Heart left ventricle (tissue), 16 donors: Measurements from ENCODE around the gene INTS2. TPM values are rescaled to one million over a fixed set of nuclear protein-coding genes. Genes with fewer than 3 reads are reported as not detected.

Experiments
- ATAC-seq, 4 donors: fragments of 200-7000 bp; cut with Tn5 transposase; one replicate each; pipeline ENCODE4 v1.9.1; 2020 to 2022; ENCODE audit warnings: moderate library complexity in 4 of 4, mild to moderate bottlenecking in 3 of 4, moderate number of reproducible peaks in 1 of 4
- DNase-seq, 5 donors: peaks; one replicate each; pipeline ENCODE4 v3.0.0-alpha.2; 2020
- H3K27ac ChIP-seq, 12 donors: fragments of 200-600 bp; sonication (generic) in 4 of 12; one replicate each; pipeline versions ENCODE4 v1.5.0 to v1.8.0; 2016 to 2022; ENCODE audit warnings: mild to moderate bottlenecking in 2 of 12
- H3K27me3 ChIP-seq, 9 donors: fragments of 200-600 bp; sonication (generic) in 2 of 9; one replicate each; pipeline versions ENCODE4 v1.5.1 to v1.8.0; 2016 to 2022; ENCODE audit warnings: mild to moderate bottlenecking in 3 of 9
- H3K36me3 ChIP-seq, 9 donors: fragments of 200-600 bp; sonication (generic) in 2 of 9; one replicate each; pipeline versions ENCODE4 v1.5.0 to v1.8.0; 2018 to 2022; ENCODE audit warnings: mild to moderate bottlenecking in 2 of 9
- H3K4me1 ChIP-seq, 12 donors: fragments of 200-600 bp; sonication (generic) in 4 of 12; one replicate each; pipeline versions ENCODE4 v1.5.0 to v1.8.0; 2016 to 2022; ENCODE audit warnings: mild to moderate bottlenecking in 3 of 12
- H3K4me3 ChIP-seq, 12 donors: fragments of 200-600 bp; sonication (generic) in 4 of 12; one replicate each; pipeline versions ENCODE4 v1.5.0 to v1.8.0; 2017 to 2022; ENCODE audit warnings: mild to moderate bottlenecking in 9 of 12, moderate library complexity in 4 of 12
- H3K9me3 ChIP-seq, 12 donors: fragments of 200-600 bp; sonication (generic) in 4 of 12; one replicate each; pipeline versions ENCODE4 v1.5.0 to v1.8.0; 2016 to 2022; ENCODE audit warnings: mild to moderate bottlenecking in 1 of 12
- CTCF ChIP-seq, 12 donors: fragments of 200-600 bp; sonication (generic) in 4 of 12; IDR thresholded peaks; one replicate each; pipeline versions ENCODE4 v1.5.0 to v1.8.0; 2018 to 2022; ENCODE audit warnings: antibody characterized with exemption in 12 of 12, mild to moderate bottlenecking in 5 of 12
- POLR2A ChIP-seq, 2 donors: fragments of 450-650 bp; IDR thresholded peaks; one replicate each; pipeline ENCODE4 v1.6.1; 2017; ENCODE audit warnings: antibody characterized with exemption in 2 of 2, mild to moderate bottlenecking in 2 of 2, moderate library complexity in 2 of 2
- WGBS, 4 donors: extraction: QIAGEN DNeasy Blood & Tissue Kit in 2 of 4; methylation state at CpG; one replicate each; pipeline versions ENCODE4 v1.1.5 to v1.1.7; 2013 to 2018; 5-methylcytosine and 5-hydroxymethylcytosine counted together
- intact Hi-C, 10 donors: fragments of 100-400 bp; cut with DNase I; formaldehyde crosslinking; loops; one replicate each; pipeline versions ENCODE4 v1.11.1 to v1.14.2; 2022
- polyA plus RNA-seq, 2 donors: library from polyadenylated mRNA; stranded (reverse); fragments of 200-250 nt; gene quantifications; one replicate each; pipeline ENCODE4 v1.2.3, GENCODE V29; 2013
- total RNA-seq, 9 donors: library from RNA; depleted of rRNA in 2 of 9; stranded (reverse); fragments of >200 nt in 2 of 9; fragmentation: NEBNext Ultra II Directional in 3 of 9; extraction: Animal tissue kit (Norgen Biotek cat#: 25700) in 3 of 9; gene quantifications; one replicate each; pipeline versions ENCODE4 v1.1.0 to v1.2.4, GENCODE V29; 2016 to 2023
- donor health status: ischemic (EF 13 %, LVEDD 7.1; RV severe dilation, severe dysfunction).
- donor health status: healthy with polysubstance abuse.
- donor health status: DM: no; HTN: yes; CAD: no.
- donor health status: DM: no; HTN: no; CAD: no.
- donor health status: ischemic (EF 25% LVEDD 6.9; RV normal size, moderate dysfunction).
- donor health status: ischemic (EF 25% LVEDD 5.7; RV mildly dilated, moderate dysfunction).
- donor health status: healthy.
- donor health status: DM: yes; HTN: yes; CAD: no.
- donor health status: ischemic (EF 35%, LVEDD 5.7; RV mildly dilated, moderate dysfunction).
- donor health status: nonischemic (EF 11% LVEDD 7.7; RV severe dilation, severe dysfunction).
- donor health status: DM: yes; HTN: yes; CAD: no.
- donor health status: PGD.
- donor health status: ischemic (EF 29% LVEDD 5.4; RV normal size, mild dysfunction).
- donor health status: nonischemic (EF 23%, LVEDD 6.1; RV moderate dilation, normal function).

The INTS2 gene
- total and polyA plus RNA-seq, 11 donors = 3.0 to 16.6 (median 9.5) TPM

DNA sequence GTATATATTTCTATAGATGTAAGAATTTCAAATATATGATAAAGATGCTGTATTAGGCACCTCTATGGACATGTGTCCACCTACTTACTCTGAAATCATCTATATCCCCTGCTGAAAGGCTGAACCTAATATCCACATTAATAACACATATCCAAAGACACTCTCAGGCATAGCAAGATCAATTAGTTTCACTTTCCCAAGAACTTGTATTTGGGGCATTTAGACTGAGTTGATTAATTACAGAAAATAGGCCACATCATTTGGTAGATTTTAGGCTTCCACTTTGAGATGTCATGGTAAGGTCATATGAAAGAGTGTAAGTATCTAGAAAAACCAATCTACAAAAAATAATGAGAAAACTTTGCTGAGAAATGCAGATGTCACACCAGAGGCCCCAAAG is 109.6 kb downstream of the INTS2 start:
- Histone ChIP-seq H3K27me3 (no peaks in the 10 kb centered on the region), H3K36me3 (no peaks in the 10 kb centered on the region), H3K9me3 (no peaks in the 10 kb centered on the region), H3K4me3 (no peak overlapping the region), H3K27ac (no peak overlapping the region), H3K4me1 (no peaks in the 10 kb centered on the region)
- no peak for ATAC-seq
- no peak for DNase-seq
- TF ChIP-seq CTCF (IDR thresholded peaks at IDR 0.05) (no peak), POLR2A (IDR thresholded peaks at IDR 0.05) (no peak)
- intact Hi-C loops = no loop called here

DNA sequence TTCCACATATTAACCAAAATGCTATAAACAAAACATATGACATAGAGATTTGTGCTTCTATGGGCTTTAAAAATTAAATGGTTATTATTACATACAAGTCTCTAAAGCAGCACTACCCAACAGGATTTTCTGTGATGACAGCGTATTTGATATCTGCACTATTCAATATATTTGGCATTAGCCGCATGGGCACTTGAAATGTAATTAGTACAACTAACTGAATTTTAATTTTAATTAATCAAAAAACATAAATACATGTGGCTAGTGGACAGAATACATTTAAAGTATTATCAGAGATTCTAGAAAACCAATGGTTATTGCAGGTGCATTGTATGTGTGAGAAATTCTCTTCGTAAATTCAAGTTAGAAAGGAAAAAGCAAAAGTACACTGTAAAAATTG is 110.3 kb downstream of the INTS2 start:
- TF ChIP-seq POLR2A (IDR thresholded peaks at IDR 0.05) (no peak), CTCF (IDR thresholded peaks at IDR 0.05) (no peak)
- intact Hi-C loops = no loop called here
- no peaks in the 10 kb centered on the region for H3K36me3 ChIP-seq
- H3K27ac ChIP-seq = no peak overlapping the region
- no peaks in the 10 kb centered on the region for H3K27me3 ChIP-seq
- DNase-seq (no peak), ATAC-seq (no peak)
- no peaks in the 10 kb centered on the region for H3K9me3 ChIP-seq
- WGBS, 4 donors = 97 to 99% (median 97%) methylated on average over 3 of the region's 3 CpGs
- no peak overlapping the region for H3K4me3 ChIP-seq
- no peaks in the 10 kb centered on the region for H3K4me1 ChIP-seq

GRCh38 chr17:61816538-61816937 is 111.2 kb downstream of the INTS2 start:
- ATAC-seq = no peak
- WGBS, 4 donors = 71 to 82% (median 80%) methylated on average over 4 of the region's 4 CpGs
- Histone ChIP-seq H3K27me3 (no peaks in the 10 kb centered on the region), H3K4me3 (no peak overlapping the region), H3K36me3 (no peaks in the 10 kb centered on the region), H3K4me1 (no peaks in the 10 kb centered on the region), H3K27ac (no peak overlapping the region), H3K9me3 (no peaks in the 10 kb centered on the region)
- DNase-seq = no peak
- TF ChIP-seq POLR2A (IDR thresholded peaks at IDR 0.05) = no peak
- no peak for TF ChIP-seq CTCF (IDR thresholded peaks at IDR 0.05)
- intact Hi-C loops = no loop called here

- no peak overlapping the region for H3K27ac ChIP-seq
- no peaks in the 10 kb centered on the region for H3K4me1 ChIP-seq
- 62 to 68% (median 65%) methylated on average over 5 of the region's 5 CpGs for WGBS, 4 donors
- H3K36me3 ChIP-seq = no peaks in the 10 kb centered on the region
- H3K9me3 ChIP-seq = no peaks in the 10 kb centered on the region
- DNase-seq = no peak
- no peak overlapping the region for H3K4me3 ChIP-seq
- TF ChIP-seq CTCF (IDR thresholded peaks at IDR 0.05) (no peak), POLR2A (IDR thresholded peaks at IDR 0.05) (no peak)
- intact Hi-C loops = no loop called here
- ATAC-seq = no peak
- no peaks in the 10 kb centered on the region for H3K27me3 ChIP-seq
Observed at GRCh38 chr17:61815863-61816503, 111.8 kb downstream of the INTS2 start.

Other genes starting within 250 kb of the INTS2 start
- 1 to 10 TPM in 1 of 9 donors, under 1 TPM in 5, not detected in 3; 0.09 to 2.2 (median 0.21) TPM for gene BRIP1, start 64.5 kb downstream of the INTS2 start, total RNA-seq
- gene BRIP1, start 64.5 kb downstream of the INTS2 start, polyA plus RNA-seq = under 1 TPM; 0.04 to 0.08 TPM
- gene MED13, start 137.3 kb upstream of the INTS2 start, total RNA-seq = 10 to 100 TPM; 23.3 to 59.1 (median 40.2) TPM
- 1 to 10 TPM; 5.6 to 9.8 TPM for gene MED13, start 137.3 kb upstream of the INTS2 start, polyA plus RNA-seq